K562 (cell line): ENCODE data around the gene RASL12. TPM values are rescaled to one million over a fixed set of nuclear protein-coding genes. Genes with fewer than 3 reads are reported as not detected.

Experiments used
- ASH1L ChIP-seq: fragments of 450-650 bp; IDR thresholded peaks from 2 replicates; pipeline ENCODE4 v1.6.1; 2018; ENCODE audit warnings: borderline replicate concordance, mild to moderate bottlenecking, low read depth; ENCODE audit not compliant: partially characterized antibody
- CBFA2T2 ChIP-seq: fragments of 450-650 bp; conservative IDR thresholded peaks from 2 replicates; pipeline ENCODE4 v1.6.1; 2017; ENCODE audit warnings: mild to moderate bottlenecking
- CSDE1 ChIP-seq, 2 experiments: fragments of 450-650 bp; IDR thresholded peaks; 2 replicates each; pipeline ENCODE4 v1.6.1; 2016; ENCODE audit warnings: mild to moderate bottlenecking in 1 of 2
- HEY1 ChIP-seq: fragments of 250-450 bp; sonication (Bioruptor Pico); IDR thresholded peaks from 2 replicates; pipeline ENCODE4 v1.5.0; 2020; ENCODE audit warnings: mild to moderate bottlenecking, moderate library complexity, borderline replicate concordance
- L3MBTL2 ChIP-seq: fragments of 450-650 bp; IDR thresholded peaks from 2 replicates; pipeline ENCODE4 v1.6.1; 2016; ENCODE audit warnings: mild to moderate bottlenecking, moderate library complexity
- MXI1 ChIP-seq: IDR thresholded peaks from 2 replicates; pipeline ENCODE4 v1.6.1; 2011; ENCODE audit warnings: low read depth, mild to moderate bottlenecking, improper control_type of control experiment, low read length
- NEUROD1 ChIP-seq: fragments of 150-350 bp; IDR thresholded peaks from 2 replicates; pipeline ENCODE4 v1.6.1; 2014; ENCODE audit warnings: borderline replicate concordance, low read length, low read depth; ENCODE audit not compliant: partially characterized antibody
- NFYB ChIP-seq: IDR thresholded peaks from 2 replicates; pipeline ENCODE4 v1.6.1; 2011; ENCODE audit warnings: mild to moderate bottlenecking, moderate library complexity; ENCODE audit not compliant: insufficient read length; ENCODE audit errors: extremely low read depth
- NR2C1 ChIP-seq, 2 experiments: fragments of 450-650 bp; IDR thresholded peaks; 2 replicates each; pipeline ENCODE4 v1.6.1; 2017; ENCODE audit warnings: mild to moderate bottlenecking in 2 of 2, antibody characterized with exemption in 1 of 2, inconsistent platforms in 1 of 2, missing compliant biosample characterization in 1 of 2, missing genetic modification characterization in 1 of 2
- RAD51 ChIP-seq: fragments of 450-650 bp; IDR thresholded peaks from 2 replicates; pipeline ENCODE4 v1.7.1; 2016; ENCODE audit warnings: low read depth, mild to moderate bottlenecking, borderline replicate concordance
- ZBTB1 ChIP-seq: sonication (generic); formaldehyde crosslinking; IDR thresholded peaks from 2 replicates; pipeline ENCODE4 v1.8.1; 2023; ENCODE audit warnings: missing genetic modification reagents, low read depth, mild to moderate bottlenecking, borderline replicate concordance
- polyA plus RNA-seq, 8 experiments: library from polyadenylated mRNA; depleted of rRNA in 4 of 8; stranded (reverse) in 5 of 8; unstranded in 3 of 8; fragments of >200 nt; fragmentation: Nextera tagmentation in 2 of 8; fragmentation: Illumina TruSeq in 1 of 8; extraction: Ambion mirVana in 2 of 8; extraction: Trizol in 1 of 8; gene quantifications; 2 replicates each; pipeline versions ENCODE4 v1.2.1 to v1.2.3, GENCODE V29; 2011 to 2014; ENCODE audit warnings: inconsistent platforms in 1 of 8, missing spikeins in 1 of 8
- total RNA-seq, 7 experiments: library from RNA; depleted of rRNA in 6 of 7; stranded (reverse); fragments of >200 nt in 6 of 7; fragmentation: Illumina TruSeq in 2 of 7; extraction: Trizol in 2 of 7; gene quantifications; 2 replicates each; pipeline versions ENCODE4 v1.2.1 to v1.2.3, GENCODE V29; 2011 to 2021; ENCODE audit warnings: low replicate concordance in 1 of 7
- TF ChIP-seq, protein P1 (sequence below), 2 experiments: fragments of 450-650 bp in 1 of 2; IDR thresholded peaks; 2 replicates each; pipeline ENCODE4 v1.6.1; 2011 to 2017; ENCODE audit warnings: low read depth in 2 of 2, antibody characterized with exemption in 1 of 2, borderline replicate concordance in 1 of 2, low read length in 1 of 2, mild to moderate bottlenecking in 1 of 2, mixed read lengths in 1 of 2; ENCODE audit not compliant: control insufficient read depth in 1 of 2
- TF ChIP-seq, protein P2 (sequence below), 2 experiments: IDR thresholded peaks in 1 of 2; conservative IDR thresholded peaks in 1 of 2; 2 replicates each; pipeline ENCODE4 v1.6.1; 2016; ENCODE audit warnings: low read depth in 2 of 2, mild to moderate bottlenecking in 1 of 2, missing compliant biosample characterization in 1 of 2, missing genetic modification characterization in 1 of 2, moderate library complexity in 1 of 2
- TF ChIP-seq, protein P3 (sequence below): sonication (generic); formaldehyde crosslinking; IDR thresholded peaks from 2 replicates; pipeline ENCODE4 v1.5.0; 2020; ENCODE audit warnings: missing genetic modification reagents
- TF ChIP-seq, protein P4 (sequence below): fragments of 450-650 bp; IDR thresholded peaks from 2 replicates; pipeline ENCODE4 v1.6.1; 2016
- TF ChIP-seq, protein P5 (sequence below): fragments of 450-650 bp; conservative IDR thresholded peaks from 2 replicates; pipeline ENCODE4 v1.6.1; 2016; ENCODE audit warnings: missing genetic modification characterization, low read depth, mild to moderate bottlenecking, control low read depth, missing compliant biosample characterization

Gene RASL12
- total and polyA plus RNA-seq, 9 of the 15 experiments (the other 6 are each of a cell fraction or from before 2014, with no cell fraction given) = not detected

DNA sequence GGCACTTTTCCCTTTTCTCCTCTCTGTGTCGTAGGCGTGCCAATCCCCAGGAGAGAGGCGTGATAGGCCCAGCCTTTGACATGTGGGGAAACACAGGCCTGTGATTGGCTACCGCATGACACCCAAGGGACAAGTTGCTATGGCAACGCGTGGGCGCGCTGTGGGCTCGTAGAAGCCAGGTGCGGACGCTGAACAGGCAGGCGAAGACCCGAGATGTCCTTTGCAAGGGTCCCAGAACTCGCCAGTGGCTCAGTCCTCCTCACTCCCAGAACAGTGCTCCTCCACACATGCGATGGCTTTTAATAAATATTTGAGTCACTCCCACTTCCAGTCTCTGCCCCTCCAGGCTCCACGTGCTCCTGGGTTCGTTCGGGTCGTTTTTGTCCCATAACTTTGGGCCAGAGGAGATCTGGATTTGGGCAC is 18.4 kb downstream of the RASL12 start (continued):
- TF ChIP-seq, protein P1, sequence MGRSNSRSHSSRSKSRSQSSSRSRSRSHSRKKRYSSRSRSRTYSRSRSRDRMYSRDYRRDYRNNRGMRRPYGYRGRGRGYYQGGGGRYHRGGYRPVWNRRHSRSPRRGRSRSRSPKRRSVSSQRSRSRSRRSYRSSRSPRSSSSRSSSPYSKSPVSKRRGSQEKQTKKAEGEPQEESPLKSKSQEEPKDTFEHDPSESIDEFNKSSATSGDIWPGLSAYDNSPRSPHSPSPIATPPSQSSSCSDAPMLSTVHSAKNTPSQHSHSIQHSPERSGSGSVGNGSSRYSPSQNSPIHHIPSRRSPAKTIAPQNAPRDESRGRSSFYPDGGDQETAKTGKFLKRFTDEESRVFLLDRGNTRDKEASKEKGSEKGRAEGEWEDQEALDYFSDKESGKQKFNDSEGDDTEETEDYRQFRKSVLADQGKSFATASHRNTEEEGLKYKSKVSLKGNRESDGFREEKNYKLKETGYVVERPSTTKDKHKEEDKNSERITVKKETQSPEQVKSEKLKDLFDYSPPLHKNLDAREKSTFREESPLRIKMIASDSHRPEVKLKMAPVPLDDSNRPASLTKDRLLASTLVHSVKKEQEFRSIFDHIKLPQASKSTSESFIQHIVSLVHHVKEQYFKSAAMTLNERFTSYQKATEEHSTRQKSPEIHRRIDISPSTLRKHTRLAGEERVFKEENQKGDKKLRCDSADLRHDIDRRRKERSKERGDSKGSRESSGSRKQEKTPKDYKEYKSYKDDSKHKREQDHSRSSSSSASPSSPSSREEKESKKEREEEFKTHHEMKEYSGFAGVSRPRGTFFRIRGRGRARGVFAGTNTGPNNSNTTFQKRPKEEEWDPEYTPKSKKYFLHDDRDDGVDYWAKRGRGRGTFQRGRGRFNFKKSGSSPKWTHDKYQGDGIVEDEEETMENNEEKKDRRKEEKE (IDR thresholded peaks at IDR 0.05; ENCODE audit: borderline replicate concordance in 1 of 2, control insufficient read depth in 1 of 2, low read depth in 2 of 2, low read length in 1 of 2) = no peak
- TF ChIP-seq, protein P2, sequence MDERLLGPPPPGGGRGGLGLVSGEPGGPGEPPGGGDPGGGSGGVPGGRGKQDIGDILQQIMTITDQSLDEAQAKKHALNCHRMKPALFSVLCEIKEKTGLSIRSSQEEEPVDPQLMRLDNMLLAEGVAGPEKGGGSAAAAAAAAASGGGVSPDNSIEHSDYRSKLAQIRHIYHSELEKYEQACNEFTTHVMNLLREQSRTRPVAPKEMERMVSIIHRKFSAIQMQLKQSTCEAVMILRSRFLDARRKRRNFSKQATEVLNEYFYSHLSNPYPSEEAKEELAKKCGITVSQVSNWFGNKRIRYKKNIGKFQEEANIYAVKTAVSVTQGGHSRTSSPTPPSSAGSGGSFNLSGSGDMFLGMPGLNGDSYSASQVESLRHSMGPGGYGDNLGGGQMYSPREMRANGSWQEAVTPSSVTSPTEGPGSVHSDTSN (CRISPR knock-in tag; IDR thresholded peaks at IDR 0.05; ENCODE audit: low read depth) = no peak
- TF ChIP-seq, protein P2 (tag; conservative IDR thresholded peaks at IDR 0.05; ENCODE audit: low read depth) = peak; percentile 50; the same call in 1 of the 2 replicates
- TF ChIP-seq, protein P3, sequence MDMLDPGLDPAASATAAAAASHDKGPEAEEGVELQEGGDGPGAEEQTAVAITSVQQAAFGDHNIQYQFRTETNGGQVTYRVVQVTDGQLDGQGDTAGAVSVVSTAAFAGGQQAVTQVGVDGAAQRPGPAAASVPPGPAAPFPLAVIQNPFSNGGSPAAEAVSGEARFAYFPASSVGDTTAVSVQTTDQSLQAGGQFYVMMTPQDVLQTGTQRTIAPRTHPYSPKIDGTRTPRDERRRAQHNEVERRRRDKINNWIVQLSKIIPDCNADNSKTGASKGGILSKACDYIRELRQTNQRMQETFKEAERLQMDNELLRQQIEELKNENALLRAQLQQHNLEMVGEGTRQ (CRISPR knock-in tag) = peak; percentile 96
- TF ChIP-seq L3MBTL2 (peak; percentile 85), CBFA2T2 (0 out of 2 replicates have a peak, but pooled peaks have one; percentile 21), NFYB (peak; percentile 95), MXI1 (peak; percentile 71), NEUROD1 (peak; percentile 82), RAD51 (peak; percentile 80), NR2C1 (IDR thresholded peaks at IDR 0.05) (no peak), NR2C1 (tag; IDR thresholded peaks at IDR 0.05) (no peak), CSDE1 (IDR thresholded peaks at IDR 0.05) (peak in 1 of 2 experiments; percentile 95; a peak in 2 of 4 replicates), HEY1 (CRISPR knock-in tag) (no peak), ZBTB1 (CRISPR knock-in tag) (no peak), ASH1L (peak; percentile 79)
- TF ChIP-seq, protein P4, sequence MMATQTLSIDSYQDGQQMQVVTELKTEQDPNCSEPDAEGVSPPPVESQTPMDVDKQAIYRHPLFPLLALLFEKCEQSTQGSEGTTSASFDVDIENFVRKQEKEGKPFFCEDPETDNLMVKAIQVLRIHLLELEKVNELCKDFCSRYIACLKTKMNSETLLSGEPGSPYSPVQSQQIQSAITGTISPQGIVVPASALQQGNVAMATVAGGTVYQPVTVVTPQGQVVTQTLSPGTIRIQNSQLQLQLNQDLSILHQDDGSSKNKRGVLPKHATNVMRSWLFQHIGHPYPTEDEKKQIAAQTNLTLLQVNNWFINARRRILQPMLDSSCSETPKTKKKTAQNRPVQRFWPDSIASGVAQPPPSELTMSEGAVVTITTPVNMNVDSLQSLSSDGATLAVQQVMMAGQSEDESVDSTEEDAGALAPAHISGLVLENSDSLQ = peak; percentile 92
- TF ChIP-seq, protein P5, sequence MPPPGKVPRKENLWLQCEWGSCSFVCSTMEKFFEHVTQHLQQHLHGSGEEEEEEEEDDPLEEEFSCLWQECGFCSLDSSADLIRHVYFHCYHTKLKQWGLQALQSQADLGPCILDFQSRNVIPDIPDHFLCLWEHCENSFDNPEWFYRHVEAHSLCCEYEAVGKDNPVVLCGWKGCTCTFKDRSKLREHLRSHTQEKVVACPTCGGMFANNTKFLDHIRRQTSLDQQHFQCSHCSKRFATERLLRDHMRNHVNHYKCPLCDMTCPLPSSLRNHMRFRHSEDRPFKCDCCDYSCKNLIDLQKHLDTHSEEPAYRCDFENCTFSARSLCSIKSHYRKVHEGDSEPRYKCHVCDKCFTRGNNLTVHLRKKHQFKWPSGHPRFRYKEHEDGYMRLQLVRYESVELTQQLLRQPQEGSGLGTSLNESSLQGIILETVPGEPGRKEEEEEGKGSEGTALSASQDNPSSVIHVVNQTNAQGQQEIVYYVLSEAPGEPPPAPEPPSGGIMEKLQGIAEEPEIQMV (tag) = peak; percentile 86
